ENCODE results near the gene ANAPC16. TPM values are rescaled to one million over a fixed set of nuclear protein-coding genes. Genes with fewer than 3 reads are reported as not detected.
A peak's percentile ranks its signal among the peaks of the same experiment; 100 is the strongest.

ANAPC16 gene
- total and polyA plus RNA-seq, 11 donors, result 124 to 242 (median 179) TPM

DNA sequence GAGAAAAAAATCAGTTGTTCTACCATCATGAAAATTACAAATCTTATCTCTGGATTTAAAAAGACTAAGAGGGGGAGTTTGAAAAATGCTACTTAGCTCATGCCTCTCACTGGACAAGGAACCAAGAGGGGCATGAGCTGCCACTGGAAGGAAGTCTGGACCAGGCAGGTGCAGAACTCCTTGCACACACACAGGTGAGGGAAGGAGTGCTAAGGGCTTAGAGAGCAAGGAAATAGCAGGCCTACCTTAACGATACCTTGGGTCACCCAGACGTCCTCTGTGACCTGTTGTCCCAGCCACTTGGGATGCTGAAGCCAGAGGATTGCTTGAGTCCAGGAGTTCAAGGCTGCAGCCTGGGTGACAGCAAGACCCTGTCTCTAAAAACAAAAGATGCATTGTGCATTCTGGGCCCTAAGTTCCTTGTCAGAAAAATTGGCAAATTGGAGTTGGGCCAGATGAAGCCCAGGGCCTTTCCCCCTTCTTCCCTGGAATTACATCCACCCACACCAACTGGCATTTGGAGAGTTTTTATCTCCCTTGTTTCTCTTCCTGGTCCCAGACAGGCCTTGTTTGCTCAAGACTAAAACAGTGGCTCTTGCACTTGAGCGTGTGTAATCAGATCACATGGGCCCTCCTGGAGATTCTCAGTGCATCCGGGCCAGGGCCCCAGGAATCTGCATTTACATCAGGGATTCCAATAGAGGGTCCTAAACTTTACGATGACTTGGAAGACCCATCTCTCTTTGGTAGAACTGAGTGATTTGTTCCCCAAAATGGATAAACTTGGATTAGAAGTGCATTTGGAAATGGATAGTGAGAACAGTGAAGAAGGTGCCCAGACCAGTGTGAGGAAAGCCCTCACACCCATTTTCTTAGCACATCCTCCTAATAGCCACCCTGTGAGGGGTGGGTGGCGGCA lies 60.9 kb downstream of the ANAPC16 start:
- Histone ChIP-seq H3K36me3 (peaks cover 3 to 20% (median 15%) of the 10 kb centered on the region in 9 donors), H3K4me1 (peaks cover 6 to 46% (median 29%) of the 10 kb centered on the region in 12 donors), H3K27ac (peak overlapping the region; percentile 48 to 100 (median 99)), H3K9me3 (no peaks in the 10 kb centered on the region), H3K4me3 (peak overlapping the region in 11 of 12 donors; percentile 66 to 98 (median 76)), H3K27me3 (no peaks in the 10 kb centered on the region)
- DNase-seq, result peak in 1 of 5 donors; percentile 19
- TF ChIP-seq, protein P1, sequence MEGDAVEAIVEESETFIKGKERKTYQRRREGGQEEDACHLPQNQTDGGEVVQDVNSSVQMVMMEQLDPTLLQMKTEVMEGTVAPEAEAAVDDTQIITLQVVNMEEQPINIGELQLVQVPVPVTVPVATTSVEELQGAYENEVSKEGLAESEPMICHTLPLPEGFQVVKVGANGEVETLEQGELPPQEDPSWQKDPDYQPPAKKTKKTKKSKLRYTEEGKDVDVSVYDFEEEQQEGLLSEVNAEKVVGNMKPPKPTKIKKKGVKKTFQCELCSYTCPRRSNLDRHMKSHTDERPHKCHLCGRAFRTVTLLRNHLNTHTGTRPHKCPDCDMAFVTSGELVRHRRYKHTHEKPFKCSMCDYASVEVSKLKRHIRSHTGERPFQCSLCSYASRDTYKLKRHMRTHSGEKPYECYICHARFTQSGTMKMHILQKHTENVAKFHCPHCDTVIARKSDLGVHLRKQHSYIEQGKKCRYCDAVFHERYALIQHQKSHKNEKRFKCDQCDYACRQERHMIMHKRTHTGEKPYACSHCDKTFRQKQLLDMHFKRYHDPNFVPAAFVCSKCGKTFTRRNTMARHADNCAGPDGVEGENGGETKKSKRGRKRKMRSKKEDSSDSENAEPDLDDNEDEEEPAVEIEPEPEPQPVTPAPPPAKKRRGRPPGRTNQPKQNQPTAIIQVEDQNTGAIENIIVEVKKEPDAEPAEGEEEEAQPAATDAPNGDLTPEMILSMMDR (IDR thresholded peaks at IDR 0.05), result no peak
- intact Hi-C loops (cut with DNase I), result loop anchor here in 6 of 10 donors (2.0 to 10.0 kb wide), 5 partner anchors 20 to 51 kb away; no protein-coding TSS in a partner anchor
- no peak for ATAC-seq
- 58 to 72% (median 64%) methylated on average over 6 of the region's 6 CpGs for WGBS, 4 donors

DNA sequence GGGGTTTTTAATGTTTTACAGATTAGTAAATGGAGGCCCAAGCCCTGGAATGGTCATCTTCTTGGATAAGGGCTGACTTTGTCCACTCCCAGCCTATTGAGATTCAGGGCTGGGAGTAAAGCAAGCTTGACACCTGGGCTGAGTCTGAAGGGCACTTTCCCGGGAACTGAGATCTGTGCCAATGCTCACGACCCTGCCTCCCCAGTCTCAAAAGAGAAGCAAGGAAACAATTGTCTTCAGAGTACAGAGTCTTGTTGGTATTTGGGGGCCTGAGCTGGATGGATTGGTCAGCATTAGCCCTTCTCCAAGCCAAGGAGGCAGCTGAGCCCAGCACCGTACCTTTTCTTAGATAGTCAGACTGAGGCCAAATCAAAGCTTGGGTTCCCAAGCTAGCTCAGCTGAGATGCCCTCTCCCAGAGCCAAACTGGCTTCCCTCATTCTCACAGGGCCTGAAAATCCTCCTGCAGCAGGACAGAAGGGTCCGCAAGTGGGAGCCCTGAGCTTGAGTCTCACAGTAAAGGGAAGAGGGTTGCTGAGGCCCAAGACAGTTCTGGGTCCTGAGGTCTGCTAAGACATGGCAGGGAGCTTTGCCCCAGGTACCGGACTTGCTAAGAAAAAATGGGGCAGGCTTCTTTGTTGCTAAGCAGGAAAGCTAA lies 61.7 kb downstream of the ANAPC16 start:
- Histone ChIP-seq H3K36me3 (peaks cover 3 to 20% (median 15%) of the 10 kb centered on the region in 9 donors), H3K9me3 (no peaks in the 10 kb centered on the region), H3K27ac (peak overlapping the region; percentile 5 to 100 (median 74)), H3K4me3 (no peak overlapping the region), H3K4me1 (peaks cover 6 to 38% (median 24%) of the 10 kb centered on the region in 12 donors), H3K27me3 (no peaks in the 10 kb centered on the region)
- no peak for ATAC-seq
- DNase-seq, result peak in 1 of 5 donors; percentile 17
- intact Hi-C loops (cut with DNase I), result loop anchor here in 6 of 10 donors (2.0 to 10.0 kb wide), 5 partner anchors 19 to 50 kb away; no protein-coding TSS in a partner anchor
- TF ChIP-seq, protein P1 (IDR thresholded peaks at IDR 0.05), result no peak
- TF ChIP-seq POLR2A (IDR thresholded peaks at IDR 0.05), result no peak
- 80 to 88% (median 82%) methylated on average over 5 of the region's 5 CpGs for WGBS, 4 donors

DNA sequence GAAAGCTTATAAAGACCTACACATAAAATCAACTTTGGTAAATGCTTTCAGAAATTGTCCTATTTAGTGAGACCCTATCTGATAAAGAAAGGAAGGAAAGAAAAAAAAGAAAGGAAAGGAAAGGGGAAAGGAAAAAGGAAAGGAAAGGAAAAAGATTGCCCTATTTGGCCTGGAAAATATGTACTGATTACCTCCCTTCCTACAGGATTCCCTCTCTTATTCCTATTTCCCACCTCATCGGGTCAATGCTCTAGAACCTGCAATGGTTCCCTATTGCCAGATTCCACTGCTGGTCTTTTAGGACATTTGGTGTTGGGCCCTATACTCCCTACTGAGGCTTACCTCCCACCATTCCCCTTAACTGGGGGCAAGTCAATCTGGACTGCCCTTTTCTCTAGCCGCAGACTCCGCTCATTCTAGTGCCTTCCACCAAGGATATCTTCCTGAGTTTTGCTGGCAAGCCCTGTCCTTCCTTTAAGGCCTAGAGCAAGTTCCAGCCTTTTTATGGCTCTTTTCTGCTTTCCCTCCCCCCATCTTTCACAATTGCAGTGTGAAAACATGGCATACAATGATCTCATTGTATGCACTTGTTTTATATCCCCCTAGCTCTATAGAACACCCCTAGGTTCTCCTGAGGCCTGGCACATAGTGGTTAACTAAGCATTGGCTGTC lies 62.3 kb downstream of the ANAPC16 start:
- peaks cover 3 to 20% (median 15%) of the 10 kb centered on the region in 9 donors for H3K36me3 ChIP-seq
- H3K27ac ChIP-seq, result peak overlapping the region in 7 of 12 donors; percentile 5 to 100 (median 96)
- H3K9me3 ChIP-seq, result no peaks in the 10 kb centered on the region
- H3K27me3 ChIP-seq, result no peaks in the 10 kb centered on the region
- WGBS, 4 donors, result 85 to 93% (median 86%) methylated on average over 3 of the region's 3 CpGs
- intact Hi-C loops (cut with DNase I), result loop anchor here in 6 of 10 donors (2.0 to 10.0 kb wide), 5 partner anchors 19 to 49 kb away; no protein-coding TSS in a partner anchor
- H3K4me3 ChIP-seq, result no peak overlapping the region
- DNase-seq, result no peak
- ATAC-seq, result no peak
- peaks cover 6 to 32% (median 22%) of the 10 kb centered on the region in 12 donors for H3K4me1 ChIP-seq
- TF ChIP-seq, protein P1 (IDR thresholded peaks at IDR 0.05), result no peak
- no peak for TF ChIP-seq POLR2A (IDR thresholded peaks at IDR 0.05)
